Esophagus squamous epithelium (tissue), 4 donors: ENCODE measurements around the gene FGGY.

Source experiments
- CTCF ChIP-seq, 6 experiments: fragments of 450-650 bp in 4 of 6; fragments of 200-600 bp in 2 of 6; sonication (generic) in 2 of 6; IDR thresholded peaks; one replicate each; pipeline ENCODE4 v1.5.1; 2016 to 2019; ENCODE audit warnings: antibody characterized with exemption in 6 of 6, mild to moderate bottlenecking in 4 of 6, moderate library complexity in 4 of 6
- POLR2A ChIP-seq, 4 donors: fragments of 450-650 bp; IDR thresholded peaks; one replicate each; pipeline ENCODE4 v1.6.1; 2017; ENCODE audit warnings: antibody characterized with exemption in 4 of 4, mild to moderate bottlenecking in 4 of 4, moderate library complexity in 3 of 4

DNA sequence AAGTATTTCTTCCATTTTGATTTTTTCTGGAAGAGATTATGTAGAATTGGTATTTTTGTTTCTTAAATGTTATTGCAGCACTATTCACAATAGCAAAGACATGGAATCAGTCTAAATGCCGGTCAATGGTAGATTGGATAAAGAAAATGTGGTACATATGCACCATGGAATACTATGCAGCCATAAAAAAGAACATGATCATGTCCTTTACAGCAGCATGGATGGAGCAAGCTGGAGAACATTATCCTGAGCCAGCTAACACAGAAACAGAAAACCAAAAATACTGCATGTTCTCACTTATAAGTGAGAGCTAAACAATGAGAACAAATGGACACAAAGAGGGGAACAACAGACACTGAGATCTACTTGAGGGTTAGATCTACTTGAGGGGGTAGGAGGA lies 5.4 kb downstream of the FGGY start:
- no peak for TF ChIP-seq POLR2A (IDR thresholded peaks at IDR 0.05)
- TF ChIP-seq CTCF (IDR thresholded peaks at IDR 0.05) = no peak
